Stimulated activated CD4-positive, alpha-beta T cell treated with anti-CD3 and anti-CD28 coated beads, Interleukin-4, amount 100 ng/mL, for 1 hour (primary cell): ENCODE results near the gene NR6A1.

ENCODE experiments used
- DNase-seq: peaks from one replicate; pipeline ENCODE4 v3.0.0-alpha.2; 2020

Gene NR6A1

DNA sequence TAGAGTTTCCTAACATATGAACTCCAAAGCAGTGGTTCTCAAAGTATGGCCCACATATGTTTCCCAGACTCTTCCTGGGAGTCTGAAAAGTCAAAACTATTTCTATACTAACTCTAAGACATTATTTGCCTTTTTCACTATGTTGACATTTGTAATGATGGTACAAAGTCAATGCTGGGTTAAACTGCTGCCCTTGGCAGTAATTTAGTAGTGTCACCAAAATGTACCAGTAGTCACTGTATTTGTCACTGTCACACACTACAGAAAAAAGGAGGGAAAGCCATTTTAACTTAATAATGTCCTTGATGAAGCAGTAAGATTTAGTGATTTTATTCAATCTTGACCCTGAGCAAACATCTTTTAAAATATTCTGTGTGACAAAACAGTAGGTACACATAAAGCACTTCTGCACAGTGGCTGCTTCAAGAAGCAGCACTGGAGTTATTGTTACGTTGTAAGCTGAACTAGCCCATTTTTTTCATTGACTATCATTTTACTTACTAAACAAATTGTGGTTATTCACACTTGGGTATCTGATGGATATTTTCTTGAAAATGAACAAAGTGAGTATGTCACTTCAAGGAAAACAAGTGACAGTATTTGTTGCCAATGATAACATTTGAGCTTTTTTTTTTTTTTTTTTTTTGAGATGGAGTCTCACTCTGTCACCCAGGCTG lies 90.3 kb downstream of the NR6A1 start:
- DNase-seq, result no peak

DNA sequence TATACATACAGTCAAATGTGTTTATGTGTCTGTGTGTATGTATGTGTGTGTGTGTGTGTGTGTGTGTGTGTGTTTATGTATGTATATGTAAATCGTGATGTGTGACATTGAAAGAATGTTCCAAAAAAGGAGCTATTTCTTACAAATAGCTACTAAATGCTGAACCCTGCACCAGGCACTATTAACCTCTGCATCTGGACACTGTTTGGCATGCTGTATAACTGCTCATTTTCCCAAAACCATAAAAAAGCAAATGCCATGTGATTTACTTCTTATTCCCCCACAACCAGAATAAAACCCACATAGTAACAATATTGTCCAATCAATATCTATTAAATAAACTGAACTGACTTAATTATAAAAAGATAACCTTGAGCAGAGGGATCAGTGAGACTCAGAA lies 91.1 kb downstream of the NR6A1 start:
- no peak for DNase-seq

DNA sequence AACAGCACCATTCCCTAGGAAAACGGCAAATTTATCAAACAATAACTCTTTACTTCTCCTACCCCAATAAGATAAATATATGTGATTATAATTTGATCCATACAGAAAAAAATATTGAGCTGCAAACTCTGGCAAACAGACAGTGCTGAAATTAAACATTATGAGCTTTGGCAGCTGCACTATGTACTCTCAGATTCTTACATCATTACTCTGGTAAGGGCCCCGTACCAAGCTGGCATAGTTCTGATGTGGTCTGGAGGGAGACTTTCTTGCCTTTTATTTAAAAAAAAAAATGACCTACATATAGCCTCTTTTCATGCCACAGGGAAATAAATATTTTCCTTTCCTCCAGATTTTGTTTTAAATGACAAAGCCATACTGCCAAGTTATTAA lies 95.0 kb downstream of the NR6A1 start:
- DNase-seq, result no peak

DNA sequence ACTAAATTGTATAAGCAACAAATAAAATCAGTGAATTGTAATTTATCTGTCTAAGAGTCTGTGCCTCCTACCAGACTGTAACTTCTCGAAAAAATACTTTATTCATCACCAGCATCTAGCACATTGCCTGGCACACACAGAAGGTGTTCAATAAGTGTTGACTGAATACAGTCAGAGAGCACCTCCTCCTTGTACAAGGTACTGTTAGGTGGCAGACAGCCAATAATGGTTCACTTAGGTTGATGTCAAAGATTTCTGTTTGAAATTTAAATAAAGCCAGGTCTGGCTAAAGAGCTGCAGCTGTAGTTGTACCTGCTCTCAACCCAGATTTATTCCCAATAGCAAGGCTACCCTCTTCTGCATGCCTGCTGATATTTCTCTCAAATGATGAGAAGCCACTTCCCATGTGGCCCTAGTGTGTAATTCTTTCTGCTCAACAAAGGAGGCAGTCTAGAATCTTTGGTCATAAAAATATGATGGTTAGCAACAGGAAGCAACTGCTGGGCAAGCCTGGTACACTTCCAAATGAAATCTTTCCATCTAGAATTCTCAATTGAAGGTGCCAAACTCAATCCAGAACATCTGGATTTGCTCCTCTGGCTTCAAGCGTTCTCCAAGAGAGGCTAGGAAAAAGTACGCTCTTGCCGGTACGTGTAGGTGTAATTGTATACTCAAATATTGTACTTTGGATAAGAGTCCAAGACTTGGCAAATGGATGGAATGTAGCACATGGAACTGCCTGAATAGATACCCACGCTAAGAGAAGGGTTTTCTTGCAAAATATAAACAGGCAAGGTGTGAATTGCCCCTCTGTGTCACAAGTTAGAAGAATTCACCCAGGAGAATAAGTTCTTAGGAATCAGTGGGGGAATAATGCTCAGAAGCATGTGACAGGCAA lies 95.6 kb downstream of the NR6A1 start:
- DNase-seq, result no peak

DNA sequence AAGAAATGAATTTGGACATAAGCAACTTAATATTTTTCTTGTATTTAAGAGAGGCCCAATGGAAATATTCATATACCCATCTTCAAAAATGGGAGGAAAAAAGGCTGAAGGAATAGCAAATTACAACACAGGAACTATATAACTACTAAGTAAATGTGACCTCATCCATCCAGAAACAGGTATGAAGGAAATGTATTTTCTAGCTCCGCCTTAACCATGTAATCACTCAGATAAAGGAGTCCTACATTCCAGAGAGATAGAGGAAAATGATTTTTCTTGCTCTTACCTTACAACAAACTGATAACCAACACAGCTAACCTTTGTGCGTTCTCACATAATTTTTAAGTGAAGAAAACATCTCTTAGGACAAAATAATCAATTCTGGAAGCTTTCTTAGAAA lies 96.5 kb downstream of the NR6A1 start:
- no peak for DNase-seq

DNA sequence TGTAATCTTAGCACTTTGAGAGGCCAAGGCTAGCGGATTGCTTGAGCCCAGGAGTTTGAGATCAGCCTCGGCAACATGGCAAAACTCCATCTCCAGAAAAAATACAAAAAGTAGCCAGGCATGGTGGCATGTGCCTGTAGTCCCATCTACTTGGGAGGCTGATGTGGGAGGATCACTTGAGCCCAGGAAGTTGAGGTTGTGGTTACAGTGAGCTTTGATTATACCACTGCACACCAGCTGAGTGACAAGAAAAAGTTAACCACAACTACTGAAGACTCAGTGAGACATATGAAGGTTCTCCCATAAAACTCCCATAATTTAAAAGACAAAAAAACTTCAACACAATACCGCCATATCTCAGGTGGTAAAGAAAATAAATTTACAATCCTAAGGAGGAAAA lies 98.0 kb downstream of the NR6A1 start:
- DNase-seq, result no peak

DNA sequence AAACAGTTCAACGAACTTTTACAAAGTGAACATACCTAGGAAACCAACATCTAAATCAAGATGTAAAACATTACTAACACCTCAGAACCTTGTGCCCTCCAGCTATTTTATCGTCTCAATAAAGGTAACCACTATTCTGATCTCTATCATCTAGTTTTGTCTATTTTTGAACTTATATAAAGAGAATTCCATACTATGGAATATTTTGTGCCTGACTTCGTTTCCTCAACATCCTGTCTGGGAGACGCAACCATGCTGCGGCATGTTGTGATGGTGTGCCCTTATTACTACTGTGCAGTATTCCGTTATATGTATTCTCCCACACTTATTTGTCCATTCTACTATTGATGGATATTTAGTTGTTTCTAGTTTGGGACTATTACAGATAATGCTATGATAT lies 99.2 kb downstream of the NR6A1 start:
- DNase-seq, result no peak

DNA sequence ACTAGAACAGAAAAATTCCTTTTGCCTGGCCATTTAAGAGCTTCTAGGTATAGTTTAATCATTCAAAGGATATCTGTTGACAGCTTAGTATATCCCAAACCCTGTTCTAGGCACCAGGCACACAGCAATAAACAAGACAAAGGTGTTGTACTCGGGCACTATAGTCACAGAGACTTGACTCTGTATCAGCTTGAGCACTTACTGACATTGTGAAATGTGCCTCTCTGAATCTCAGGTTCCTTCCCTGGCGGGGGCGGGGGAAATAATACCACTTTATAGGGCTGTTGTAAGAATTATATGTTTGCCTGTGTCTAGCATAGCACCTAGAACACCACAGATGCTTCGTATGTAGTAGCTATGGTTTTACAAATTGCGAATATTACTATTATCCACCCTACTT lies 104.5 kb downstream of the NR6A1 start:
- no peak for DNase-seq

DNA sequence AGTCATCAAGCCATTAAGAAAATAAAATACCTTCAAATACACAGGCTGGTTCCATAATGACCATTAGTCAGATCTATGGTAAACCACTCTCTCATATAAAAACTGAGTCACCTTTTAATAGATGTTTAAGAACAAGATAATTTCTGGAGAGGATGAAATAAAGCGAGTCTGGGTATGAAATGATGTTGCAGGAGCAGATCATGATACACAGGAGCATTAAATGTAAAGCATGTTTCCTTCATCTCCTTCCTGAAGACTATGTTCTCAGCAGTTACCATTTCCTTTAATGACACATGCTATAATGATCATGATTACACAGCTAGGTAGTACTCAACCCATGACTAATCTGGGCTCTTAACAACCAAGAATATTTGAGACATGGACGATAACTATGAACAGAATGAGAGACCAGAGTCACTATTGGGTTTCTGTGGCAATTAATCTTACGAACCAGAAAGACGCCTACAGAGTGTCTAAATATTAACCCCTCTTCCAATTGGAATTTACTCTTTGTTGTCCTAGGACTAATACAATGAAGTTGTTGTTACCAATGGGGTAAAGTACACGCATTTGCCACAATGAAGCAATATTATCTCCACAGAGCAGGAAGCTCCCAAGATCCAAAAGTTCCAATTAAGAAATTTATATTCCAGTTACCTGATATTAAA lies 105.6 kb downstream of the NR6A1 start:
- DNase-seq, result no peak

DNA sequence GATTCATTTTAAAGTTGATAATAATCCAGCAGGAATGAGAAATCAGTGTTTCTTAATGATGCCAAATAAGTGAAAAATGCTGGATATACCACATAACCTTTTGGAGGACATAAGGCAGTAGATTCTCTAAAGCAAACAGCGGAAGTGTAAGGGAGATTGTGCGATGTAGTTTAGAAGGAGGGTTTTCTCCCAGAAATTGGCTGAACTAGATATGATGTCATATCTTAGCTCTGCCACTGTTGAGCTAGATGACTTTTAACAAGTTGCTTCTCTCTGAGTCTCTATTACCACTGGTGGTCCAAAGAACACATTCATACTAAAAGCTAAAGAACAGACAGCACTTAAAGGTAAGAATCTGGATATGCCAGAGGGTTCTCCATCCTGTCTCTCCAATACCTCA lies 107.0 kb downstream of the NR6A1 start:
- no peak for DNase-seq

DNA sequence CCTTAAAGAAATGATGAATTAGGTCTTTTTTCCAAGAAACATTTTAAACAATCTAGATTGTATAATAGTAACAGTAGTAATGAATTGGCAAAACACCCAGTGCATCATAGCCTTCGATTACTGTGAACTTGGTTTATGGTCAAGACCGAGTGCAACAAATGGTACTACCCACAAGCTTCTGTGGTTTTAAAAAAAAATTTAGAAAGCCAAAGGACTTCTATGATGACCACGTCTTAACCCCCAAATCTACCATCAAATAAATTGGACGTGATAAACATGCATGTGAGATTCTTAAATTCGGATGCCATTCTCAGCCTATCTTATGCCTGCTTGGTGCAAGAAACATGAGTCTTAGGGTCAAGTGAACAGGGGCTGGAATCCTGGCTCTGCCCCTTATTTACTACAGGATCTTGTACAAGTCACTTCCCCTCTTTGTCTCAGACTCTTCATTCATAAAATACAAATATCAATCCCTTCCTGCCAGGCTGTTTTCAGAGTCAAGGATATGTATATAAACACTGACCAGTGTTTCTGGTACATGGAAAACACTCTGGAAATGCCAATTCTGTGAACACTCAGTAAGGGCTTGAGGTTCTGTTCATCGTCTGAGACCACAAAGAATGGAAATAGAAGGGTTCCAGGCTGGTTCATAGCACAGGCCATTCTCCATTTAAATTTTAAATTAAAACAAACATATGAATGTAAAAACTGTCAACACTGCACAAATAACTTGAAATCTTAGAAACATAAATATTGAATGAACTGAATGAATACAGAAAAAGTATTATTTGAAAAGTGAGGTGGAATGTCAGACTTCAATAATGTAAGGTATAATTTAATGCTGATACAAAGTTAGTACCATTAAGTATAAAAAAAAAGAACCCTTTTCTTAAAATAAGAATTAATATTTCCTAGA lies 107.8 kb downstream of the NR6A1 start:
- DNase-seq, result no peak

DNA sequence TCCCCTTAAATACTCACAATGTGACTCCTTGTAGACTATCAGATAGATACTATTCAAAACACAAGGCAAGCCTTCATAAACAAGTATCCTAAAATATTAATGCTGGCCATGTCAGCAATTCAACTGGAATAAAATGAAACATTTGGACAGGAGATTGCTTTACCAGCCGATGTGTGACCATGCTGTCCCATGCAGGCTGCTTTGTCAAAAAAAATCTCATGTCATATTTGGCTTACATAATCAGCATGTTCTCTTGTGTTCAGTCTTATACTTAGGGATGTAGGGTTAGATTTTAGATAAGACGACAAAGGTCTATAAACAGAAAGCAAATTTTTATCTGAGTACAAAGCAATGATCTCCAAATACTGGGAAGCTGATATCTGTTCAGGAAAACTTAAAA lies 108.5 kb downstream of the NR6A1 start:
- no peak for DNase-seq

DNA sequence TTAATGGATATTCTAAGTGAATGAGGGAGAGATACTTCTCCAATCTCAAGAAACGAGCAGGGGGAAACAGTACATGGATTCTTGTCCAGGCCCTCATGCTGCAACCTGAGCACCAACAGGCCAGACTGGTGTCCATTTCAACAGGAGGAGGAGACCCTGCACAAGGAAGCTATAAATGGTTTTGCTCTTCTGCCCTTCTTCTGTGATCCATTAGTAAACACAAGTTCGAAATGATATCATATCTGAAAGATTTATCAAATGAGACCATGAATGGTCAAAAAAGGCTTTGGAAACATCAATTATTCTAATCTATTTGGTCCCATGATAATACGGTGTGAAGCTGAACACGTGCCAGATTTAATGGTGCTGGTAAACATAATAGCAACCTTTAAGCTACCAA lies 109.8 kb downstream of the NR6A1 start:
- no peak for DNase-seq

DNA sequence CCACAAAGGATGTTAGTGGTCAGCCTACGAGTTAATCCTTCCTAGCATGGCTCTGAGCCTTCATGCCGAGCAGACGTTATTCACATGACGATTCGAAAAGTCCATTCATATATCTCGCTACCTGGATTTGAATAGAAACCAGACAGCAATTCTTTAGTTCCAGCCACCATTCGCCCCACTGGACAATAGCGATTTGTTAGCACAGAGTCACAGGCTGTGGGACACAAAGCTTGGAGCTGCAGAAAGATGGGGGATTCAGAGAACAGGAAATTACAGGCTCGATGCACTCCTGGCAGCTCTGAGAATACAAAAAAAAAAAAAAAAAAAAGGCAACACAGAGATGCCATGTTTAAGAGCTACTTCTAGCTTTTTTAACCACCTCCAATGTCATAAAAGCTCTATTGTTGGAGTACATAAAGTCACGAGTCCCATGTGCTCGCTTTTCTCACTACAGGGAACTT lies 110.7 kb downstream of the NR6A1 start:
- DNase-seq, result no peak

DNA sequence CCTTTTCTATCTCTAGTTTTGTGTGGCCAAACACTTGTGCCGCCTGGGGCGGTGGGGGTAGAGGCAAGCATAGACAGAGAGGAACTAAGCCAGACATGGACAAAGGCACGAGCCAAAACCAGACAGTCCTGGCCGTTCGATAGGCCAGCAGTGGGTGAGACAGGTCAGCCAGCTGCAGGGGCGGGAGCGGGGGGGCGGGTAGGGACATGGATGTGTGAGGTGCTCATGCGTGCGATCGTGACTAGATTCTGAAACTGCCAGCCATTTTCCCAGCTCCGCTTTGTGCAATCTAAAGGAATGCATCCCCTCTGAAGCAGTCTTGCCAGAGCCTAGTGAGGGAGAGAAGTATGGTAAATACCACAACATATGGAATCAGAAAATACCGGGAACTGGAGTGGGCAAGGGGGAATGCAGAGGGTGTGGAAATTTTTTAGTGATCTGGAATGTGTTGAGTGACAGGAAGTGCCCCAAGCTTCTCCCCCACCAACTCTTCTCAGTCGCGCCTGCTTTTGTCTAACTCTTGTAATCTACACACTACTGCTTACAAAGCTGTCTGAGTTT lies 111.9 kb downstream of the NR6A1 start:
- DNase-seq, result peak; percentile 37

DNA sequence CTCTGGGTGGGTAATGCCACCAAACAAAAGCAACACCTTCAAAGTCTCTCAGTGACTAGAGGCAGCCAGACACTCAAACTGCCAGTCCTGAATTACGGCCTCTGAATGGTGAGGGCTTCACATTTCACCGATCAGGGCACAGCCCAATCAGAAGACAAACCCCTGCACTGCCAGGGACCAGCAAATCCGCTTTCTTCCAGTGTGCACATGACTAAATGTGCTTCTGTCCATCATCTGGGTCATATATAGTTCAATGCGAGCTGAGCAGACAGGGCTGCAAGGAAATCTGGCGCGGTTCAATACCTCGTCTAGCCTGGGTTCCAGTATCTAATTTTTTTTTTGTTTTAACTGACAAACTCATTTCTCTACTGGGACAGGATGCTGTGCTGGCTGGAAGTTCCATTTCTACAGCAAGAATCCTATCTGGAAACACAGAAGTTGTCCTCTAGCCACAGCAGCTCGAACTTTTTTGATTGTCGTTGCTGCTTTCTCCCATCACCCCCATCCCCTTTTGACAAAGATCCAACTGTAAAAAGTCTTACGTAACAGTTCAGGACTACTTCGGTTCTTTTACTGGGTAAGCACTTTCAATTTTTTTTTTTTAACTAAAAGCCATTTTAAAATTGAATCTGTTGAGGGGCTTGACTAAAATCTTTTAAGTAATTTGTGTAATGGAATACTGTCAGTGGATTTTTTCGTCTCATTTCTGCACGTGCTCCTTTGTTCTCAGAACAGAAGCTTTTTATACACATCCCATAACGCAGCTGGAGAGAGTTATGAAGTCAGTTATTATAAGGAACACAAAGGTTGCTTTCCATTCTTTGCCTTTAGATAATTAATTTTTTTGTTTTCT lies 112.7 kb downstream of the NR6A1 start:
- DNase-seq, result peak; percentile 16

DNA sequence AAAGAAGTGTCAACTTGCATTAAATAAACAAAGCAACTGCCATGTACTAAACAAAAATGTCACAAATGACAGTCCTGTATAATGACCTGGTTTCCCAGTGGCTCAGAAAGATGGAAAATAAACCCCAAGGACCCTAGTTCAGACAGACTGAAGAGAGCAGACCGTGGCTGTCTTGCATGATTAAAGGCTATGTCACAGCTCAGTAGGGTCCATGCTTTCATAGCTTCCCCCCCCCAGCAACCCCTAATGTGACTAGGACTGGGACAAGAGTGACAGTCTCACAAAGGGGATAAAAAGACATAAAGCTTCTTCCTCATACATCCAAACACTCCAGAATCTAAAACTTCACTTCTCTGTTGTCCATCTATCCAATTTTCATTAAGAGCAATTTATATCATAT lies 113.6 kb downstream of the NR6A1 start:
- no peak for DNase-seq

DNA sequence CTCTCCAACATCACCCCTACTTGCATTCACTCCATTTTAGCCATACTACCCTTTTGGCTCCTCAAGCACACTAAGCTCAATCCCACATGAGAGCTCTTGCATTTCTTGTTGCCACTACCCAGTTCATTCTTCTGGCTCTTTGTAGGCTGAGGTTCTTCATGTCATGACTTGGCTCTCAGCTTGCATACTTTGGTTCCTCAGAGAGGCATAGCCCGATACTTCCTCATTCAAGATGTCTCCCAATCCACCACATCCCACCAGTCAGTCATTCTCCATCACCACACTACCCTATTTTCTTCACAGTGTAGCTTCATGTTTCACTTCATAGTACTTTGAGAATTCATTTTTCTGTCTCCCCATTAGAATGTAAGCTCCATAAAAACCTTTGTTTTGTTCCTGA lies 116.7 kb downstream of the NR6A1 start:
- DNase-seq, result no peak

DNA sequence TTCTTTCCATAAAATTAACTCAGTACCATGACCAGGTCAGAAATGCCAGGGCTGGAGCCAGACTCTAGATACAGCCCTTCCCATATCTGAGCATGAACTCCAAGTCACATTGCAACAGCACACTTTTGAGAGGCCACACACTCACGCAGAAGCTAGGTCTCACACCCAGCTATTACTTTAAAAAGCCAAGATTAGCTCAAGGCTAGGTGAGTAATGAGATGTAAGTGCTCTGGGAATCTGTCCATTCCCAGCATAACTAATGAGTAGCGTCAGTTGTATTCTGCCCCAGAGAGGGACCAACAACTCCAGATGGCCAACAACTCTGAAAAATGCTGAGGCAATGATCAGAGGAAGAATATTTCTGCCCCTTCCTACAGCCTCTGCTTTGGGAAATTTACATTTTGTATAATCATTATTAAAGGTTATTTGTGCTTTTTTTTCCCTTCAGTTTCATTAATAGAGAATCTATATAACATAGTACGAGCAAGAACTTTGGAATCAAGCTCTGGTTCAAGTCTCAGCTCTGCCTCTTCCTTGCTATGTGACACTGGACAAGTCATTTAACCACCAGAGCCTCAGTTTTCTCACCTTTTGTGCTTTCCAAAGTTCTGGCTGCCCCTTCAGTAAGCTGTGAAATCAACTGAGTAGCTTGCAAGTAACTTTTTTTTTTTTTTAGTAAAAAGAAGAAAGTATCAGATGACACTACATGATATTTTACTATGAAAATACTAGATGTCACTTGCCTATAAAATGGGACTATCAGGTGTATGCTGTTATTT lies 118.3 kb downstream of the NR6A1 start:
- DNase-seq, result no peak

DNA sequence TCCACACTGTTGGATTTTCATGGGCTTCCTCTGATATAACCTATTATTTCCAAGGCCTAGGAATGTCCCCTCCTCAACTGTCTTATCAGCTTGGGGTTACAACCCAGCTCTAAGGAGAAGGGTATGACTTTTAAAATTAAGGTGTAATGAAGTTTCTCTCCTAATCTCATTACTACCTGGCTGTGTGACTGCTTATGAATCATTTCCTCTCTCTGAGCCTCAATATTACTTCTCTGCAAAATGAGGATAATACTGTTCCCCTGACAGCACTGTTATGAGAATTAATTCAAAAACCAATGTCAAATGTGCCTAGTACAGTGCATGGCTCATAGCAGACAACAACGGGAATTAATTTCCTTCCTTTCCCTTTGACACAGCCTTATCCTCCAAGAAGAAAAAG lies 118.9 kb downstream of the NR6A1 start:
- DNase-seq, result no peak

DNA sequence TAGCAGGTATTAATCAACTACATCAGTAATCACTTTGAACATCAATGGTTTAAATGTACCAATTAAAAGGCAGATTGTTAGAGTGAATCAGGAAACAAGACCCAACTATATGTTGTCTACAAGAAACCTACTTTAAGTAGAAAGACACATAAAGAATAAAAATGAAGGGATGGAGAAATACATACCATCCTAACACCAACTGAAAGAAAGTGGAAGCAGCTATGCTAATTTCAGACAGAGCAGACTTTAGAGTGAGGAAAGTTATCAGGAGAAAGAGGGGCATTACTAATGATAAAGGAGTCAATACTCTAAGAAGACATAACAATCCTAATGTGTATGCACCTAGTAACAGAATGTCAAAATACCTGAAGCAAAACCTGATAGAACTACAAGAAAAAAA lies 125.8 kb downstream of the NR6A1 start:
- no peak for DNase-seq
